ENCODE measurements around the gene YTHDC1.
"Not testable (repeated sequence)": the region's sequence is repeated elsewhere in the genome, so short reads cannot be mapped to it uniquely, and the experiment has no call there.

Gene YTHDC1

GRCh38 chr4:68297137-68297536 is 52.8 kb downstream of the YTHDC1 start:
- TF ChIP-seq ZFX (IDR thresholded peaks at IDR 0.05) = no peak
- no peak for TF ChIP-seq CTCF (conservative IDR thresholded peaks at IDR 0.05)
- no peak overlapping the region for H3K27ac ChIP-seq

- no peak for TF ChIP-seq CTCF (conservative IDR thresholded peaks at IDR 0.05)
- TF ChIP-seq ZFX (IDR thresholded peaks at IDR 0.05) = no peak
- no peak overlapping the region for H3K27ac ChIP-seq
Observed at GRCh38 chr4:68291256-68291655, 58.6 kb downstream of the YTHDC1 start.

- TF ChIP-seq CTCF (conservative IDR thresholded peaks at IDR 0.05) = no peak
- TF ChIP-seq ZFX (IDR thresholded peaks at IDR 0.05) = no peak
- H3K27ac ChIP-seq = no peak overlapping the region
Observed at GRCh38 chr4:68288393-68288740, 61.5 kb downstream of the YTHDC1 start.

- no peak overlapping the region for H3K27ac ChIP-seq
- TF ChIP-seq CTCF (conservative IDR thresholded peaks at IDR 0.05) (no peak), ZFX (IDR thresholded peaks at IDR 0.05) (no peak)
Observed at GRCh38 chr4:68287704-68288392, 62.0 kb downstream of the YTHDC1 start.

GRCh38 chr4:68283714-68284113 is 66.2 kb downstream of the YTHDC1 start:
- no peak for TF ChIP-seq CTCF (conservative IDR thresholded peaks at IDR 0.05)
- no peak for TF ChIP-seq ZFX (IDR thresholded peaks at IDR 0.05)
- H3K27ac ChIP-seq = no peak overlapping the region

- no peak for TF ChIP-seq ZFX (IDR thresholded peaks at IDR 0.05)
- TF ChIP-seq CTCF (conservative IDR thresholded peaks at IDR 0.05) = no peak
- H3K27ac ChIP-seq = no peak overlapping the region
Observed at GRCh38 chr4:68283095-68283494, 66.8 kb downstream of the YTHDC1 start.

GRCh38 chr4:68281796-68282740 is 67.8 kb downstream of the YTHDC1 start:
- not testable (repeated sequence) for H3K27ac ChIP-seq
